H1 (cell line): ENCODE measurements around the gene PRDX2. TPM values are rescaled to one million over a fixed set of nuclear protein-coding genes. Genes with fewer than 3 reads are reported as not detected.

Experiments used
- CTCF ChIA-PET: fragments of 300-600 bp; sonication (Branson Sonifier 250); formaldehyde crosslinking; loops from one replicate; lab custom pipeline; 2021; ENCODE audit not compliant: partially characterized antibody; lab: Charles Lee
- POLR2A ChIA-PET: fragments of 300-600 bp; sonication (Branson Sonifier 250); formaldehyde crosslinking; loops from one replicate; lab custom pipeline; 2021; ENCODE audit warnings: inconsistent platforms; ENCODE audit not compliant: partially characterized antibody; lab: Charles Lee
- DNase-seq, 2 experiments: peaks; one replicate each; pipeline versions ENCODE4 v3.0.0 to v3.0.0-alpha.2; 2010 to 2022; ENCODE audit warnings: low spot score in 2 of 2, low read depth in 1 of 2, mixed read lengths in 1 of 2
- FAIRE-seq: peaks from 2 replicates; lab custom pipeline; 2011; peaks lifted over from hg19 to GRCh38; lab: Jason Lieb, UNC
- H2AFZ ChIP-seq: 2 replicates; pipeline ENCODE4 v1.8.1; 2012; ENCODE audit warnings: low read length, inconsistent platforms
- H2AK5ac ChIP-seq: 2 replicates; pipeline ENCODE4 v1.6.1; 2013; ENCODE audit warnings: low read depth, low read length
- H2BK120ac ChIP-seq: replicated peaks from 2 replicates; pipeline ENCODE3; 2013; ENCODE audit warnings: low read depth, low read length, inconsistent platforms
- H2BK12ac ChIP-seq: 2 replicates; pipeline ENCODE4 v1.6.1; 2013; ENCODE audit warnings: low read depth, low read length
- H2BK15ac ChIP-seq: 2 replicates; pipeline ENCODE4 v1.6.1; 2013; ENCODE audit warnings: low read length
- H2BK20ac ChIP-seq: 2 replicates; pipeline ENCODE4 v1.6.1; 2013; ENCODE audit warnings: low read length
- H2BK5ac ChIP-seq: 2 replicates; pipeline ENCODE4 v1.6.1; 2013; ENCODE audit warnings: low read depth, low read length
- H3K14ac ChIP-seq: 2 replicates; pipeline ENCODE4 v1.6.1; 2013; ENCODE audit warnings: inconsistent platforms; ENCODE audit not compliant: insufficient read length
- H3K18ac ChIP-seq: 2 replicates; pipeline ENCODE4 v1.6.1; 2013; ENCODE audit warnings: low read length; ENCODE audit errors: extremely low read depth
- H3K23ac ChIP-seq: 2 replicates; pipeline ENCODE4 v1.6.1; 2013; ENCODE audit warnings: inconsistent platforms; ENCODE audit not compliant: insufficient read length
- H3K23me2 ChIP-seq: 2 replicates; pipeline ENCODE4 v1.6.1; 2013; ENCODE audit warnings: low read depth, low read length
- H3K27ac ChIP-seq: 2 replicates; pipeline ENCODE4 v1.6.1; 2011; ENCODE audit warnings: low read depth, low read length, inconsistent platforms
- H3K27me3 ChIP-seq, 4 experiments: replicated peaks in 1 of 4; 1 replicate in 1 of 4; 2 replicates in 3 of 4; pipeline versions ENCODE4 v1.6.1 to v1.8.1; 2011 to 2013; ENCODE audit warnings: low read length in 3 of 4, mild to moderate bottlenecking in 3 of 4, inconsistent platforms in 2 of 4, mixed read lengths in 2 of 4, moderate library complexity in 1 of 4; ENCODE audit not compliant: control insufficient read depth in 3 of 4, insufficient read depth in 3 of 4; ENCODE audit errors: extremely low read depth in 1 of 4
- H3K36me3 ChIP-seq, 4 experiments: 2 replicates each; pipeline versions ENCODE4 v1.6.1 to v1.8.1; 2011 to 2013; ENCODE audit warnings: mild to moderate bottlenecking in 4 of 4, low read length in 3 of 4, moderate library complexity in 2 of 4, control low read depth in 1 of 4, inconsistent platforms in 1 of 4; ENCODE audit not compliant: insufficient read depth in 4 of 4, control insufficient read depth in 2 of 4
- H3K4ac ChIP-seq: replicated peaks from 2 replicates; pipeline ENCODE3; 2013; ENCODE audit warnings: low read length, low read depth, mixed read lengths, inconsistent platforms; ENCODE audit not compliant: insufficient read length
- H3K4me1 ChIP-seq, 4 experiments: replicated peaks in 1 of 4; 1 replicate in 1 of 4; 2 replicates in 3 of 4; pipeline versions ENCODE4 v1.6.1 to v1.8.1; 2011 to 2013; ENCODE audit warnings: low read length in 3 of 4, inconsistent platforms in 2 of 4, mixed read lengths in 1 of 4; ENCODE audit not compliant: insufficient read depth in 4 of 4, control insufficient read depth in 3 of 4
- H3K4me2 ChIP-seq, 2 experiments: 2 replicates each; pipeline versions ENCODE4 v1.6.1 to v1.8.1; 2011 to 2013; ENCODE audit warnings: low read depth in 2 of 2, low read length in 2 of 2, control low read depth in 1 of 2, inconsistent platforms in 1 of 2, mild to moderate bottlenecking in 1 of 2; ENCODE audit not compliant: insufficient read depth in 1 of 2
- H3K4me3 ChIP-seq, 4 experiments: fragments of 200-600, 300-600 bp in 1 of 4; sonication (generic), shearing (Covaris generic), sonication (Bioruptor Twin) in 1 of 4; 2 replicates each; pipeline versions ENCODE4 v1.5.1 to v1.8.1; 2011 to 2016; ENCODE audit warnings: low read length in 4 of 4, low read depth in 3 of 4, control low read depth in 2 of 4, inconsistent platforms in 2 of 4, mild to moderate bottlenecking in 2 of 4, mixed read lengths in 1 of 4, moderate library complexity in 1 of 4; ENCODE audit not compliant: insufficient read depth in 2 of 4; ENCODE audit errors: extremely low read depth in 1 of 4
- H3K56ac ChIP-seq: replicated peaks from 2 replicates; pipeline ENCODE3; 2013; ENCODE audit warnings: low read depth, mild to moderate bottlenecking, mixed read lengths, low read length, inconsistent platforms; ENCODE audit not compliant: insufficient read length
- H3K79me1 ChIP-seq: 2 replicates; pipeline ENCODE4 v1.6.1; 2013; ENCODE audit warnings: low read depth, low read length, control low read depth
- H3K79me2 ChIP-seq, 2 experiments: 2 replicates each; pipeline versions ENCODE4 v1.6.1 to v1.8.1; 2012 to 2013; ENCODE audit warnings: low read length in 2 of 2, mild to moderate bottlenecking in 2 of 2, inconsistent platforms in 1 of 2; ENCODE audit not compliant: insufficient read depth in 2 of 2, control insufficient read depth in 1 of 2
- H3K9ac ChIP-seq, 4 experiments: replicated peaks in 1 of 4; 1 replicate in 1 of 4; 2 replicates in 3 of 4; pipeline versions ENCODE4 v1.6.1 to v1.8.1; 2011 to 2013; ENCODE audit warnings: low read depth in 3 of 4, low read length in 3 of 4, control low read depth in 2 of 4, mild to moderate bottlenecking in 2 of 4, moderate library complexity in 2 of 4, inconsistent platforms in 1 of 4; ENCODE audit errors: extremely low read depth in 1 of 4
- H3K9me3 ChIP-seq, 2 experiments: 2 replicates each; pipeline versions ENCODE4 v1.6.1 to v1.8.1; 2012 to 2013; ENCODE audit warnings: mild to moderate bottlenecking in 2 of 2, moderate library complexity in 2 of 2, control low read depth in 1 of 2, inconsistent platforms in 1 of 2, low read depth in 1 of 2, low read length in 1 of 2, mixed read lengths in 1 of 2; ENCODE audit not compliant: insufficient read depth in 2 of 2
- H4K20me1 ChIP-seq, 2 experiments: replicated peaks in 1 of 2; 2 replicates each; pipeline versions ENCODE3 to v1.8.1; 2011 to 2013; ENCODE audit warnings: inconsistent platforms in 2 of 2, low read length in 2 of 2, mild to moderate bottlenecking in 1 of 2; ENCODE audit not compliant: insufficient read depth in 2 of 2, control insufficient read depth in 1 of 2
- H4K5ac ChIP-seq: 2 replicates; pipeline ENCODE4 v1.6.1; 2013; ENCODE audit warnings: low read length, low read depth, mixed read lengths, inconsistent platforms; ENCODE audit not compliant: insufficient read length
- H4K8ac ChIP-seq: 2 replicates; pipeline ENCODE4 v1.8.0; 2013; ENCODE audit warnings: mild to moderate bottlenecking, moderate library complexity, low read length, inconsistent platforms; ENCODE audit not compliant: insufficient read depth; ENCODE audit errors: extremely low read depth
- H4K91ac ChIP-seq: replicated peaks from 2 replicates; pipeline ENCODE3; 2013; ENCODE audit warnings: low read length, mixed read lengths, inconsistent platforms; ENCODE audit not compliant: insufficient read length
- WGBS, 2 experiments: shearing (Covaris generic) in 1 of 2; methylation state at CpG; one replicate each; pipeline versions ENCODE4 v1.1.6 to v1.1.7; 2013 to 2015; ENCODE audit warnings: low lambda C conversion rate in 2 of 2, mixed read lengths in 2 of 2, inconsistent platforms in 1 of 2, low coverage in 1 of 2, missing lambda C conversion rate in 1 of 2; ENCODE audit not compliant: insufficient replicate concordance in 2 of 2, insufficient coverage in 1 of 2, insufficient read length in 1 of 2; ENCODE audit errors: extremely low coverage in 1 of 2, missing lambda C conversion rate in 1 of 2; 5-methylcytosine and 5-hydroxymethylcytosine counted together
- polyA plus RNA-seq, 7 experiments: library from polyadenylated mRNA; depleted of rRNA in 3 of 7; stranded (reverse) in 5 of 7; unstranded in 2 of 7; fragments of >200 nt in 5 of 7; fragments of 200-250 nt in 2 of 7; gene quantifications; 1 replicate in 5 of 7; 2 replicates in 1 of 7; 4 replicates in 1 of 7; pipeline versions ENCODE4 v1.2.1 to v1.2.3, GENCODE V29; 2011 to 2013; ENCODE audit warnings: missing spikeins in 2 of 7, mixed read lengths in 2 of 7
- total RNA-seq: library from RNA; stranded (reverse); fragmentation: NEBNext Ultra II Directional; extraction: Animal tissue kit (Norgen Biotek cat#: 25700); gene quantifications from 2 replicates; pipeline ENCODE4 v1.2.1, GENCODE V29; 2021

Gene PRDX2
- total and polyA plus RNA-seq, 2 of the 8 experiments (the other 6 are each of a cell fraction or from before 2014, with no cell fraction given) = 380 to 748 TPM

DNA sequence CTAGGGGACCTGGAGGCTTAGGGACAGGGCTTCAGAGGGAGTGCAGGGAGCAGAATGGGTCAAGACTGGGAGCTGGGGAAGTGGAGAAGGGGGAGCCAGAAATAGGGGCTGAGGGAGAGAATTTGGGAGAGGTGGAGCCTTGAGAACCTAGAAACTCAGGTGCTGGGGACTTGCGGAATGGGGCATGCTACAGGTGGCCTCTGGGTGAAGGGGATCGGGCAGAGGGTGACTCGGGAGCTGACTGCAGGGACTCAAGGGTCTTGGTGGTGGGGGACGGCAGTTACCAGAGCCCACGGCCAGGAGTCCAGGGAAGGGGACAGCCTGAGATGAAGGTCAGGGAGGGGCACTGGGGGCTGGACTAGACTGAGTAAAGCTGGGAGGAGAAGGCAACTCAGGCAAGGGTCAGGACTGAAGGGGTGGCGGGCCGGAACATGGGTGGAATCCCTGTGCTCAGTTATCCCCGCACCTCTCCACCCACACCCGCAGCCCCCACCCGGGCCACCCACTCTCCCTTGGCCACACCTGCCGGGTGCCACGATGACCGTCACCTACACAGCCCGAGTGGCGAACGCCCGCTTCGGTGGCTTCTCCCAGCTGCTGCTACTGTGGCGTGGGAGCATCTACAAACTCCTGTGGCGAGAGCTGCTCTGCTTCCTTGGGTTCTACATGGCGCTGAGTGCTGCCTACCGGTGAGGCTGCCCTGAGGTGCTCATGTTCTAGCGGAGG, 49.4 kb downstream of the PRDX2 start:
- 81% methylated on average over 21 of the region's 23 CpGs; no CpG with 5 or more reads in 1 of the 2 experiments for WGBS, 2 experiments
- ChIA-PET POLR2A (interaction anchor here (0.7 to 10.3 kb wide), 20 partner anchors 9 to 125 kb away, joined by 3 to 104 read pairs (median 4); partner anchors contain the start of genes DHPS, FBXW9, GET3 and JUNB), CTCF (interaction anchor here (0.7 to 17.5 kb wide), 9 partner anchors 10 to 72 kb away, joined by 3 to 288 read pairs (median 3); partner anchors contain the start of genes JUNB, PRDX2, RNASEH2A and THSD8)
- no peak for DNase-seq
- H3K27ac ChIP-seq = no peak overlapping the region
- H2BK15ac ChIP-seq = peak overlapping the region; percentile 46; the same call in 1 of the 2 replicates
- H3K4me3 ChIP-seq = peak overlapping the region; percentile 45 to 63 (median 47); a peak in 5 of 8 replicates
- no peak overlapping the region for H3K14ac ChIP-seq
- H2BK5ac ChIP-seq = no peak overlapping the region
- H2BK12ac ChIP-seq = no peak overlapping the region
- H2BK20ac ChIP-seq = no peak overlapping the region
- peak overlapping the region; percentile 32; the same call in 1 of the 2 replicates for H3K18ac ChIP-seq
- no peak overlapping the region for H4K5ac ChIP-seq
- peaks cover 0 to 2% of the 10 kb centered on the region in 2 experiments for H4K20me1 ChIP-seq
- no peak overlapping the region; a peak in 2 of 7 replicates for H3K9ac ChIP-seq
- H3K56ac ChIP-seq = no peak overlapping the region
- H3K4me2 ChIP-seq = peak overlapping the region; percentile 70 to 74
- no peaks in the 10 kb centered on the region for H3K79me2 ChIP-seq
- peak overlapping the region; percentile 69 for H3K4ac ChIP-seq
- no peak overlapping the region for H2AFZ ChIP-seq
- H3K79me1 ChIP-seq = no peaks in the 10 kb centered on the region
- no peaks in the 10 kb centered on the region; a peak in 3 of 7 replicates for H3K27me3 ChIP-seq
- no peak overlapping the region for H4K91ac ChIP-seq
- peaks cover 0 to 10% (median 4%) of the 10 kb centered on the region in 4 experiments; a peak in 4 of 7 replicates for H3K4me1 ChIP-seq
- H3K36me3 ChIP-seq = peaks cover 0 to 7% (median 3%) of the 10 kb centered on the region in 4 experiments; a peak in 3 of 8 replicates
- H3K9me3 ChIP-seq = no peaks in the 10 kb centered on the region
- FAIRE-seq = no peak
- H3K23ac ChIP-seq = no peak overlapping the region
- H3K23me2 ChIP-seq = peaks cover 8% of the 10 kb centered on the region
- H4K8ac ChIP-seq = peak overlapping the region; percentile 65
- no peak overlapping the region for H2BK120ac ChIP-seq
- H2AK5ac ChIP-seq = no peak overlapping the region
